Measurements from ENCODE around the gene BCAS3.

Gene BCAS3

DNA sequence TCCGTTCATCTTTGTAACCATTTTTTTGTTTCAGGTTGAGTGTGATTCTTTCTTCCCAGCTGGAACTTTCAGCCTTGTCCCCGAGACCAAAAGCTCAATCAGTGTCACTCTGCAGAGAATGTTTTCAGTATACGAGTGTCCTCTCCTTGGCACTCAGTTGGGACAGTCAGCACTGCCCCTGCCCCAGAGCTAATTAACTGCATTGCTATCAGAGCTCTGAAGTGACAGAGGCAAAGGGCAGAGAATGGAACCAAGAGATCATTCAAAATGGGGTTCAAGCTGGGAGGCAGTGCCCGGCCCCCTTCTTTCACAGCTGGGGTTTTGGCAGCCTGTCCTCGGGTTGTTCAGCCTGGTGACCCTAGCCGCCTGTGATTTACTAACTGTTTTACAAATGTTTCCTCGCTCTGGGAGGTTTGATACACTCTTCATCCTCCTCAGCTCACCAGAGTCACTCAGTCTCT, 526.0 kb downstream of the BCAS3 start:
- H3K9me3 ChIP-seq (ENCODE audit: control insufficient read depth, insufficient read depth, low read length) = no peaks in the 10 kb centered on the region
- no peaks in the 10 kb centered on the region; the same call in 1 of the 2 replicates for H3K27me3 ChIP-seq (ENCODE audit: control insufficient read depth, low read length)
- H3K4me1 ChIP-seq (ENCODE audit: control insufficient read depth, low read length) = no peaks in the 10 kb centered on the region
- H3F3A ChIP-seq (ENCODE audit: control insufficient read depth, insufficient read depth) = no peaks in the 10 kb centered on the region
- no peaks in the 10 kb centered on the region for H3K36me3 ChIP-seq (ENCODE audit: control insufficient read depth, low read length)
- no peaks in the 10 kb centered on the region for H3K79me2 ChIP-seq (ENCODE audit: control insufficient read depth, low read length)
- H3K9me2 ChIP-seq (replicated peaks; ENCODE audit: control insufficient read depth, low read length) = no peaks in the 10 kb centered on the region
- no peak overlapping the region for H3K4me3 ChIP-seq (ENCODE audit: low read length)
- H3K4me2 ChIP-seq (ENCODE audit: low read length) = no peak overlapping the region
- TF ChIP-seq, protein P1, sequence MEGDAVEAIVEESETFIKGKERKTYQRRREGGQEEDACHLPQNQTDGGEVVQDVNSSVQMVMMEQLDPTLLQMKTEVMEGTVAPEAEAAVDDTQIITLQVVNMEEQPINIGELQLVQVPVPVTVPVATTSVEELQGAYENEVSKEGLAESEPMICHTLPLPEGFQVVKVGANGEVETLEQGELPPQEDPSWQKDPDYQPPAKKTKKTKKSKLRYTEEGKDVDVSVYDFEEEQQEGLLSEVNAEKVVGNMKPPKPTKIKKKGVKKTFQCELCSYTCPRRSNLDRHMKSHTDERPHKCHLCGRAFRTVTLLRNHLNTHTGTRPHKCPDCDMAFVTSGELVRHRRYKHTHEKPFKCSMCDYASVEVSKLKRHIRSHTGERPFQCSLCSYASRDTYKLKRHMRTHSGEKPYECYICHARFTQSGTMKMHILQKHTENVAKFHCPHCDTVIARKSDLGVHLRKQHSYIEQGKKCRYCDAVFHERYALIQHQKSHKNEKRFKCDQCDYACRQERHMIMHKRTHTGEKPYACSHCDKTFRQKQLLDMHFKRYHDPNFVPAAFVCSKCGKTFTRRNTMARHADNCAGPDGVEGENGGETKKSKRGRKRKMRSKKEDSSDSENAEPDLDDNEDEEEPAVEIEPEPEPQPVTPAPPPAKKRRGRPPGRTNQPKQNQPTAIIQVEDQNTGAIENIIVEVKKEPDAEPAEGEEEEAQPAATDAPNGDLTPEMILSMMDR (IDR thresholded peaks at IDR 0.05; ENCODE audit: low read depth, low read length, poor library complexity, severe bottlenecking) = no peak
- TF ChIP-seq EZH2phosphoT487 (IDR thresholded peaks at IDR 0.05; ENCODE audit: borderline replicate concordance, low read length) = no peak
- no peaks in the 10 kb centered on the region for H4K20me1 ChIP-seq (ENCODE audit: control insufficient read depth, insufficient read depth, low read depth, low read length)
- no peak overlapping the region for H3K27ac ChIP-seq (ENCODE audit: low read depth, low read length)

DNA sequence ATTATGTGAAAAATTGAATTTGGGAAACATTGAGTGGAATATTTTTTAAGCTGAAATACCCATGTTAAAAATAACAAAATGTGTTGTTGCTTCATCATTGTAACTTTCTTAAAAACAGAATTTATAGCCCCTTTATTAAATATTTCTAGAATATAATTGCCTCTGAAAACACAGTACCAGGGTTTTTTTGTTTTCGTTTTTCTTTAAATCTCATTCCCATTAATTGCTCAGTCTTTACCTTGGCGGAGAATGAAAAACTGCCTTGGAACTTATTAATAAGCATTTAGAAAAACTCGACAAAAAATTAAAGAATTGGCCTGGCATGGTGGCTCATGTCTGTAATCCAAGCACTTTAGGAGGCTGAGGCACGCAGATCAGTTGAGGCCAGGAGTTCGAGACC, 526.8 kb downstream of the BCAS3 start:
- H3K9me2 ChIP-seq (replicated peaks; ENCODE audit: control insufficient read depth, low read length) = no peaks in the 10 kb centered on the region
- TF ChIP-seq, protein P1 (IDR thresholded peaks at IDR 0.05; ENCODE audit: low read depth, low read length, poor library complexity, severe bottlenecking) = no peak
- TF ChIP-seq EZH2phosphoT487 (IDR thresholded peaks at IDR 0.05; ENCODE audit: borderline replicate concordance, low read length) = no peak
- no peak overlapping the region for H3K27ac ChIP-seq (ENCODE audit: low read depth, low read length)
- no peaks in the 10 kb centered on the region for H4K20me1 ChIP-seq (ENCODE audit: control insufficient read depth, insufficient read depth, low read depth, low read length)
- no peaks in the 10 kb centered on the region for H3K9me3 ChIP-seq (ENCODE audit: control insufficient read depth, insufficient read depth, low read length)
- H3K4me2 ChIP-seq (ENCODE audit: low read length) = no peak overlapping the region
- H3F3A ChIP-seq (ENCODE audit: control insufficient read depth, insufficient read depth) = no peaks in the 10 kb centered on the region
- no peaks in the 10 kb centered on the region for H3K36me3 ChIP-seq (ENCODE audit: control insufficient read depth, low read length)
- no peaks in the 10 kb centered on the region for H3K79me2 ChIP-seq (ENCODE audit: control insufficient read depth, low read length)
- no peak overlapping the region for H3K4me3 ChIP-seq (ENCODE audit: low read length)
- no peaks in the 10 kb centered on the region; the same call in 1 of the 2 replicates for H3K27me3 ChIP-seq (ENCODE audit: control insufficient read depth, low read length)
- no peaks in the 10 kb centered on the region for H3K4me1 ChIP-seq (ENCODE audit: control insufficient read depth, low read length)

DNA sequence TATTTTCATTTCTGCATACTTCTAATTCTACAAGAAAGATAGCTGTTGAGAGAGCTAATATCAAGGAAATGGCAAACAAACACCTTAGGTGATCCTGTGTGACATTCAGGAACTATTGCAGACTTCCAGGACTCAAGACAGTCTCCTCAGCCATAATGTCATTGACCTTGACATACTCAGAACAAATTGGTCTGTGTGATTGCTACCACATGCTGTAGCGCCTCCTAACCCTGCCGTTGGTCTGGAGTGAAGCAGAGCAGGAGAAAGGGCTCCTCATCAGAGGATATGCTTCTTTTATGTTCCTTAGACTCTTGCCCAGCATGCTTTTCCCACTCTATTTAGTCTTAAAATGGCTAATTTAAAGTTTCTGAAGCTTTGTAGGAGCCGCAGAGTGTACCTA, 527.8 kb downstream of the BCAS3 start:
- no peak overlapping the region for H3K4me2 ChIP-seq (ENCODE audit: low read length)
- no peak overlapping the region for H3K4me3 ChIP-seq (ENCODE audit: low read length)
- no peaks in the 10 kb centered on the region for H3K9me2 ChIP-seq (replicated peaks; ENCODE audit: control insufficient read depth, low read length)
- H3K27me3 ChIP-seq (ENCODE audit: control insufficient read depth, low read length) = peaks cover 2% of the 10 kb centered on the region; the same call in 1 of the 2 replicates
- no peak overlapping the region for H3K27ac ChIP-seq (ENCODE audit: low read depth, low read length)
- H3F3A ChIP-seq (ENCODE audit: control insufficient read depth, insufficient read depth) = no peaks in the 10 kb centered on the region
- no peaks in the 10 kb centered on the region for H3K9me3 ChIP-seq (ENCODE audit: control insufficient read depth, insufficient read depth, low read length)
- no peaks in the 10 kb centered on the region for H3K36me3 ChIP-seq (ENCODE audit: control insufficient read depth, low read length)
- H4K20me1 ChIP-seq (ENCODE audit: control insufficient read depth, insufficient read depth, low read depth, low read length) = no peaks in the 10 kb centered on the region
- no peaks in the 10 kb centered on the region for H3K79me2 ChIP-seq (ENCODE audit: control insufficient read depth, low read length)
- H3K4me1 ChIP-seq (ENCODE audit: control insufficient read depth, low read length) = no peaks in the 10 kb centered on the region
- no peak for TF ChIP-seq EZH2phosphoT487 (IDR thresholded peaks at IDR 0.05; ENCODE audit: borderline replicate concordance, low read length)
- TF ChIP-seq, protein P1 (IDR thresholded peaks at IDR 0.05; ENCODE audit: low read depth, low read length, poor library complexity, severe bottlenecking) = no peak

Data from DOHH2 (cell line).